ENCODE data around the gene ZDHHC13. TPM values are rescaled to one million over a fixed set of nuclear protein-coding genes. Genes with fewer than 3 reads are reported as not detected.
A peak's percentile ranks its signal among the peaks of the same experiment; 100 is the strongest.

The ZDHHC13 gene
- total RNA-seq, 1 experiment from 2014 or later: 18.3 TPM

GRCh38 chr11:19218786-19219460 is 102.0 kb downstream of the ZDHHC13 start:
- Histone ChIP-seq H3K36me3 (replicated peaks; ENCODE audit: control insufficient read depth, insufficient read depth, low read length) (no peaks in the 10 kb centered on the region), H3K4me3 (ENCODE audit: insufficient read depth, low read depth, low read length) (no peak overlapping the region), H3K27me3 (ENCODE audit: control insufficient read depth, insufficient read depth, low read length) (no peaks in the 10 kb centered on the region; the same call in 1 of the 2 replicates)
- peak; percentile 38 for DNase-seq

GRCh38 chr11:19220903-19221724 is 104.1 kb downstream of the ZDHHC13 start:
- no peak overlapping the region for H3K4me3 ChIP-seq (ENCODE audit: insufficient read depth, low read depth, low read length)
- no peak for DNase-seq

GRCh38 chr11:19225123-19225522 is 108.2 kb downstream of the ZDHHC13 start:
- no peaks in the 10 kb centered on the region for H3K27me3 ChIP-seq (ENCODE audit: control insufficient read depth, insufficient read depth, low read length)
- DNase-seq: no peak

More at GRCh38 chr11:19220903-19221724, 104.1 kb downstream of the ZDHHC13 start:
- Histone ChIP-seq H3K27me3 (ENCODE audit: control insufficient read depth, insufficient read depth, low read length) (no peaks in the 10 kb centered on the region; the same call in 1 of the 2 replicates), H3K36me3 (replicated peaks; ENCODE audit: control insufficient read depth, insufficient read depth, low read length) (peaks cover 1% of the 10 kb centered on the region; the same call in 1 of the 2 replicates)

GRCh38 chr11:19225581-19225980 is 108.6 kb downstream of the ZDHHC13 start:
- H3K36me3 ChIP-seq (replicated peaks; ENCODE audit: control insufficient read depth, insufficient read depth, low read length): peaks cover 1% of the 10 kb centered on the region
- H3K4me3 ChIP-seq (ENCODE audit: insufficient read depth, low read depth, low read length): no peak overlapping the region
- DNase-seq: no peak
- no peaks in the 10 kb centered on the region for H3K27me3 ChIP-seq (ENCODE audit: control insufficient read depth, insufficient read depth, low read length)

More at GRCh38 chr11:19225123-19225522, 108.2 kb downstream of the ZDHHC13 start:
- H3K4me3 ChIP-seq (ENCODE audit: insufficient read depth, low read depth, low read length): no peak overlapping the region
- peaks cover 1% of the 10 kb centered on the region for H3K36me3 ChIP-seq (replicated peaks; ENCODE audit: control insufficient read depth, insufficient read depth, low read length)

Other genes with a start within 250 kb of the ZDHHC13 start
- not detected in 2 replicates for gene MRGPRX1, start 177.8 kb upstream of the ZDHHC13 start, total RNA-seq (2014; rRNA removed; shearing (Covaris generic))
- not detected in 2 replicates for gene MRGPRX2, start 56.5 kb upstream of the ZDHHC13 start, total RNA-seq (2014; rRNA removed; shearing (Covaris generic))
- not detected in 2 replicates for gene CSRP3, start 84.8 kb downstream of the ZDHHC13 start, total RNA-seq (2014; rRNA removed; shearing (Covaris generic))
- 4.4 and 5.6 TPM in 2 replicates for gene E2F8, start 123.8 kb downstream of the ZDHHC13 start, total RNA-seq (2014; rRNA removed; shearing (Covaris generic))

Data from H7 (cell line).